SK-MEL-5 (cell line): ENCODE measurements around the gene CWC27. TPM values are rescaled to one million over a fixed set of nuclear protein-coding genes. Genes with fewer than 3 reads are reported as not detected.
"Not testable (repeated sequence)": the region's sequence is repeated elsewhere in the genome, so short reads cannot be mapped to it uniquely, and the experiment has no call there.

Experiments used
- DNase-seq: peaks from one replicate; pipeline ENCODE4 v3.0.0-alpha.2; 2016; ENCODE audit warnings: low read depth, low spot score
- in situ Hi-C: cut with HindIII; loops from 2 replicates; pipeline ENCODE4 v1.10.0; 2016; ENCODE audit warnings: low sequenced_read_pairs, high pct_unique_total_duplicates, low pct_unique_long_range_greater_than_20kb
- total RNA-seq: library from RNA; depleted of rRNA; stranded (reverse); fragments of >200 nt; shearing (Covaris generic); gene quantifications from 2 replicates; pipeline ENCODE4 v1.2.3, GENCODE V29; 2014

CWC27 gene
- total RNA-seq, 1 experiment from 2014 or later: 11.1 TPM

DNA sequence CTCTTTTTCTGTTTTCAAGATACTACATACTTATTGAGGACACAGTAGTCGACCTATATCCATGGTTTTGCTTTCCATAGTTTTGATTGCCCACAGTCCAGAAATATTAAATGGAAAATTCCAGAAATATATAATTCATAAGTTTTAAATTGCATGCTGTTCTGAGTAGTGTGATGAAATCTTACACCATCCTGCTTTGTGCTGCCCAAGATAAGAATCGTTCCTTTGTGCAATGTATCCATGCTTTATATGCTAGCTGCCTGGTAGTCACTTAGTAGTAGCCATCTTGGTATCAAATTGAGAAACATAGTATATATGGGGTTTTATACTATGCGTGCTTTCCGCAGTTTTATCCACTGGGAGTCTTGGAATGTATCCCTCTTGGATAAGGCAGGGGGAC is 59.0 kb downstream of the CWC27 start:
- in situ Hi-C loops: no loop called here
- peak; percentile 13 for DNase-seq

DNA sequence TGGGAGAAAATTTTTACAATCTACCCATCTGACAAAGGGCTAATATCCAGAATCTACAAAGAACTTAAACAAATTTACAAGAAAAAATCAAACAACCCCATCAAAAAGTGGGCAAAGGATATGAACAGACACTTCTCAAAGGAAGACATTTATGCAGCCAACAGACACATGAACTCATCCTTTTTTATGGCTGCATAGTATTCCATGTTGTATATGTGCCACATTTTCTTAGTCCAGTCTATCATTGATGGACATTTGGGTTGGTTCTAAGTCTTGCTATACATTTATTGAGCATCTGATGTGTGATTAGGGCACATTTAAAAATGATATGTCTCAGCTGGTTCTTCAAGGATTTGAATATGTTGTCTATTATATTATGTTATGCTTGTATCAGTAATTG is 61.9 kb downstream of the CWC27 start:
- in situ Hi-C loops, DNase-seq: not testable (repeated sequence)

DNA sequence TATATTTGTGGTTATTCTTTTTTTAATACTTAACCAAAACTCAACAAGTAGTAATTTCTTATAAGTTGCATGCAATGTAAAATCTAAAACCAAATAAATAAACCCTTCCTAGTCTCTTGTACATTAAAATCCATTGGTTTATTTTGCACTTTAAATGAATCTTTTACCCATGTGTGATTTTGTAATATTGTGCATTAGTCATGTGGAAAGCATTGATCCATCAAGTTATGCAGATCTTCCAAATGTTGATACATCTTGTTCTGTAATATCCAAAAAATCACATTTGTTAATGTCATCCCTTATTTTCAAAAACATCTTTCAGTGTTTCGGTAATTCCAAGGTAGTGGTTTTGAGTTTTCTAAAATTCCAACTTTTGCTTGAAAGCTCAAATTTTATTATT is 63.3 kb downstream of the CWC27 start:
- no peak for DNase-seq
- in situ Hi-C loops: no loop called here

DNA sequence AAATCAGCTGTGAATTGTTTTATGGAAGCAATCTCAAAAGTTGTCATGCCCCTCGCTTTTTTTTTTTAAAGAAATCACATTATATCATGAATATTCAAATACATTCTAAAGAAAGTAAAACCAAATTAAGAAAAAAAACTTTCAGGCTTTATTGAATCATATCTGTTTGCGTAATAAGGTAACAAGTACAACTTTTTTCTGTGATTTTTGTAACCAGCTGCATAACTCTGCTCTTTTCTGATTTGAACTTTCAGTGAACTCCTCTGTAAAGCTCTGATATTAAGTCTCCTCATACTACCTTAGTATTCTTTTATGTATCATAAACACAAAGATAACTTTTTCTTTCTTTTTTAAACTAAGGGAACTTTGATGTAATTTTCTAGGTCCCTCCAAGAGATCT is 65.3 kb downstream of the CWC27 start:
- in situ Hi-C loops: no loop called here
- no peak for DNase-seq

DNA sequence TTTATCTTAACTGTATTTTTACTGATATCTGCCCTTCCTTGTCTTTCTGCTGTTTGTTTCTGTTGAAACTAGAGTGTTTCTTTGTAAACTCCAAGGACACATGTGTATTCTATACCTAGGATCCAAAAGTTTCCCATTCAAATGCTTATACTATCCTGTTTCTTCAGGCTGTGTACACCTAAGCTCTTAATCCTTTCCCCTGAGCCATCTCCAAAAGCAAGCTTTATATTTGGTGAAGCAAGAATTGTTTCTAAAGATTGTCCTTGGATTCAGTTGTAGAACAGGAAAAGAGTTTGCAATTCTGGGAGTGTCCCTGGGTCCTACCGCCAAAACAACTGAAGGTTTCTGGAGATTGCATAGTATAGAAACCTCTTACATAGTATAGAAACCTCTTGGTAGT is 65.9 kb downstream of the CWC27 start:
- no peak for DNase-seq
- in situ Hi-C loops: no loop called here

DNA sequence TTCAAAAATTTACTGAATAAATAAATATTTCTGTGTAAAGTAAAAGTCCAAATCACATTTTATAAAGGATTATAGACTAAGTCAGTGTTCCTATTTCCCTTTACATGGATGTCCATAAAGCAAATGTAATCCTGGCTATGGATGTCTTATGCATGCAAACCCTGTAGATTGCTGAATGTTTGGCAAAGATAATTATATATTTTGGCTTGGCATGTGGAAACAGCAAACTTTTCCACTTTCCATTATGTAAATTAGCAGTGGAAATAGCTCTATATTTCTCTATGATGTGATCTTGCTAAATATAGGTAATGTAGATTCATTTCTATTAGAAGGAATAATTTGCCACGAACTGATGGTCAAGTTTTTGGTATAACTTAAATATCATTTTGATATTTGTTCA is 66.5 kb downstream of the CWC27 start:
- no peak for DNase-seq
- in situ Hi-C loops: no loop called here

DNA sequence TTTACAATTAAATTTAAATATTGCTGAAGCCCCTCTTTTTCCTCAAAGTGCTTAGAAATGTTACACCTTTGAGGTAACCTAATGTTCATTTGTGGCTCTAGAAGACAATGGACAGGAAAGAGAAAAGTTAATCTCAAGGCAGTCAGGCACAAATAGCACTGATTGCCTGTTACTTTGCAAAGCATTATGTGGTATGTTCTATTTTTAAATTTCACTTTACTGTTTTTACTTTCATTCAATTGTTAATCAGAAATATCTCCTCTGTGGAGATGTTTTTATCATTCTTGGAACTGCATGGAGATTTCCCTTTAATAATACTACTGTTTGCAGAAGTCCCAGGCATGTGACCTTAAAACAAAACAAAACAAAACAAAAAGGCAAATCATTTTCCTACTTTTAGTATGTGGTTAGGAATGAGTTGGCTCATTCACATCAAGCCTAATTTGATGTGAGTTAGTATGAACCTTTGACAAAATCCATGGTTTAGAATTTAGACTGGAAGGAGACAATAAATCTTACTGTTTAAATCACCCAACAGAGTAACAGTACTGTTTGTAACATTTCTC is 67.5 kb downstream of the CWC27 start:
- in situ Hi-C loops: no loop called here
- DNase-seq: no peak

DNA sequence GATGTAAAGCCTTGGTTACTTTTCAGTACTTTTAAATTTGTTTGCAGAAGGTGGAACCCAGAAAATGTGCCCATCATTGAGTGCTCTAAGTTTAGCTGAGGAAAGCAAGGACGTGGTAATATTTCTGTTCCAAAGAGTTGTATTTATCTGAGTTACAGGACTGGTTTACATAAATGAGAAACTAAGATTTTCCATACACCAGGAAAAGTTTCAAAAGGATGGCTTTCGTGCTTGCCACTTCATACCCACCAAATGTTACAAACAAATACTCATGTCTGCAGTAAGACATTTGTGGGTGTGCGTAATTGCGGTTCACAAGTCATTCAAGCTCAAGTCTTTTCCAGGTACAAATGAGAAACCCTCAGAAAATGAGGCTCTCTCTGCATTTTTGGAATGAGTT is 68.1 kb downstream of the CWC27 start:
- in situ Hi-C loops: no loop called here
- DNase-seq: no peak

DNA sequence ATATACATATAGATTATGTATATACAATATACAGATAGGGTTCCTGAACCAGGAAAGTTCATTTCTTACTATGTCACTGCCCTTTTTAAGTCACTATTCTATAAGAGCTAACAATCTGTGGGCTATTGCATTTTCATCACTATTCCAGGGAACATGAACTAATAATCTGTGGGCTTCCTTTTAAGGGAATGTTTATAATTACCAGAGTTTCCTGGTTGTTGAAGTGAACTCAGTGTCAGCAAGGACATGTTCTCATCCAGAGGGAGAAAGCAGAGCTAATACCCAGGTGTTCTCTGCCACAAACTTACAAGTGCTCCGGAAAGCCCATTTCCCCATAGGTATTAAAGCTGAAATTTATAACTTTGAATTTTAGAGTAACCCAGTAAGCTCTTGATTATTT is 69.6 kb downstream of the CWC27 start:
- in situ Hi-C loops: no loop called here
- no peak for DNase-seq

DNA sequence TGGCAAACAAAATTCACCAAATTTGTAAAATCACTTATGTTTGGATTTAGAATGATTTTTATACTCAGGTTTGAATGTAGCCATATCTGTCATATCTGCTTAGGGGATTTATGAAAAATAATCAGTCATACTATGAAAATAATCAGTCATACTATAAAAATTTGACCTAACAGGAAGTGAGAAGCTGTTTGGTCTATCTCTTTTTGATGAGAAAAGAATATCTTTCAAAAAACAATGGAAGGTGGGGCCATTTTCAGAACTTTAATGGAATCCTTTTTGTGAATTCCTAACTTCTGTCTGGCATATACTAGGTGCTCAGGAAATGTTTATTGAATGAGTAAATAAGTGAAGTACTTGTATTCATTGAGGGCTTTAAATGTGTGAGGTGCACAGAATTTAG is 70.1 kb downstream of the CWC27 start:
- no peak for DNase-seq
- in situ Hi-C loops: no loop called here

DNA sequence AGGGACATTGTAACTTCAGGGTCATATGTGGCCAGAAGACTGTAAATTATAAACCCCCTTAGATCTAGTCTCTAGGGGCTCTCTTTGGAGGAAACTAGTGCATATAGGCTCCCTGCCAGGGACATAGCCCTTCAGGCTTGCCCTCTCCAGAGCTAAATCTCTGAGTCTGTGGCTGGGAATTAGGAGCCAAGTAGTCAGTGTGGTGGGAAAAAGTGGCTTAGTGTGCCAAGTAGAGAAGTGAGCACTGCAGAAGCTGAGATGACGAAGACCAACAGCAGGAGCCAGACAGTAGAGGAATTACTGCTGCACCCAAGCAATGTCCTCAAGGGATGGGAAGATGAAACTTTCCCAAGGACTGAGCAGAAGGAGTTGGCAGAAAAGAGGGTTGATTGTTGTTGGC is 71.2 kb downstream of the CWC27 start:
- in situ Hi-C loops: no loop called here
- DNase-seq: no peak

DNA sequence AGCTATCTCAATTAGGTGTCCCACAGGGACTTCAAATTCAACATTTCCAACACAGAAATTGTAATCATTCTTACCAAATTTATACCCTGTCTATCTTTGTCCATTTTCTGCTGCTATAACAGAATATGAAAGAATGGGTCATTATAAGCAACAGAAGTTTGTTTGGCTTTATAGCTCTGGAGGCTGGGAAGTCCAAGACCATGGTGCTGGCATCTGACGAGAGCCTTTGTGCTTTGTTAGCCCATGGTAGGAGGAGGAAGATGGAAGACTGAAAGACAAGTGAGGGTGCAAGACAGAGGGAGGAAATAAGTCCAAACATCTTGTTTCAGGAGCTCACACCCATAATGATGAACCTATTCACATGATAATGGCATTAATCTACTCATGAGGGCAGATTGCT is 72.2 kb downstream of the CWC27 start:
- no peak for DNase-seq
- in situ Hi-C loops: no loop called here

DNA sequence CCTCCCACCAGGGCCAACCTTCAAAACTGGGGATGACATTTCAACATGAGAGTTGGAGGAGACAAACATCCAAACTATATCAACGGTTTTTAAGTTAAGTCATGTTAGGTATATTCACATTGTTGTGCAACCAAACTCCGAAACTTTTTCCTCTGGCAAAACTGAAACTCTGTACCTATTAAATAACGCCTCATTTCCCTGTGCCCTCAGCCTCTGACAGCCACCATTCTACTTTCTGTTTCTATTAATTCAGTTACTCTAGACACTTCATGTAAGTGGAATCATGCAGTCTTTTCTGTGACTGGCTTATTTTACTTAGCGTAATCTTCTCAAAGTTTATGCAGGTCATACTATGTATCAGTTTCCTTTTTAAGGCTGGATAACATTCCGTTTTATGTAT is 85.0 kb downstream of the CWC27 start:
- no peak for DNase-seq
- in situ Hi-C loops: no loop called here

DNA sequence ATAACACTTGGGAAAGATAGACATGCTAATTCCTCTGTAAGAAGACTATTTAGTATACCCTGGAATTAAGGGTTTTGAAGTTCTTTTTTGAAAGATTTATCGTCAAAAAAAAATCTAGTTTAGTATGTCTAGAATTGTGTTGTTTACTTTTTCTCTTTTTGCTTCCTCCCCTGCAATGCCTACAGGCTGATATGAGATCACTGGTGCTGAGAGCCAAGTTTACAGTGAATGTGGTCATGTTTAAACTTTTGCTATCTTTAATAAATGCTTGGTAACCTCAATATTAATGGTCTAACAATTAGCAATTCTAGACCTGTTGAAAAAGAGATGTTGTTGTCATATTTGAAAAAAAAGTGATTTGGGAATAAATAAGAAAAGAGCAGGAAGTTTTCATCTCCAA is 86.1 kb downstream of the CWC27 start:
- in situ Hi-C loops: no loop called here
- no peak for DNase-seq

DNA sequence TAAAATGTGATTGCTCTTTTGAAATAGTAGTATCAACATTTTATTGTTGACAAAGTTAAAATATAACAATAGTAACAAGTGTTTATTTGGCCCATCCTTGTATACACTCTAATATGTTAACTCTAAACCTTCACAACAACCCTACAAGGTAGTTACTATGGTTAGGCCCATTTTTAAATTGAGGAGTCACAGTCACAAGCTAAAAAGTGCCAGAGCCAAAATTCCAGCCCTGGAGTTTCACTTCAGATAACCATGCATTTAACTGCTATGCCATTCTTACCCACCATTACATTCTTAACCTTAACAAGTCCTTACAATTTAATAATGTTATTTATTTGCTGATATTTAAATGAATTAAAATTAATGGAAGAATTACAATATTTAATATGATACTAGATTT is 91.2 kb downstream of the CWC27 start:
- no peak for DNase-seq
- in situ Hi-C loops: no loop called here

DNA sequence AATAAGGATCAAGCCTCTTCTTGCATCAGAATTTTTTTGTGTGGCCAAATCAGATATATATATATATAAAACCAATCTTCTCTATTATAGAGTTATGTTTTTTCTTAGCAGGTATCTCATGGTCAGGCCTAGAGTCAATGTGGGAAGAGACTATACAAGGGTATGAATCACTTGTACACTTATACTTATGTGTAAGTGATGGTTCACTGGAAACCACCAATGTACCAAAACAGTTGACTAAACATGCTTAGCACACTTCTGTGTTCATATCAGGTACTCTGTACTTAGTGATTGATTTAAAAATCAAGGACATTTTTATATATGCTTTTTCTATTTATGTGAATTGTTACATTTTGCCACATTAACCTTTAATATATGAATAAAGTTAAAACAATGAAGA is 92.6 kb downstream of the CWC27 start:
- in situ Hi-C loops: no loop called here
- DNase-seq: no peak

DNA sequence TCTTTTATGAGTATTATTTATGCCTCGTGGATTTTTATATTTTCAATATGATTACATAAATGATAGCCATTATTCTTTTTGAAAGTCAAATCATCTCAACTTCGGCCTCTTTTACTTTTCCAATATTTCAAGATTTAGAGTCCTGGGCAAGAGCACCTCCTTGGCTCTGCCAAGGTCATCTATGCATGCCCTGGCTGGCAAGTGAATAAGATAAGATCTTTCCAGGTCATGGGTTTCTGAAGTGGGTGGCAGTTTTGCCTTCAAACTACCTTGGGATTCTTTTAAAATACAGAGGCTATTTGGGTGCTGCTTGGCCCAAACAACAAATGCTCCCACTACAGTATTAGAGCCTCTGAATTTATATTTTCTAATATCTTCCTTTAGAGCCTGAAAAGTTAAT is 95.4 kb downstream of the CWC27 start:
- in situ Hi-C loops: no loop called here
- DNase-seq: no peak

DNA sequence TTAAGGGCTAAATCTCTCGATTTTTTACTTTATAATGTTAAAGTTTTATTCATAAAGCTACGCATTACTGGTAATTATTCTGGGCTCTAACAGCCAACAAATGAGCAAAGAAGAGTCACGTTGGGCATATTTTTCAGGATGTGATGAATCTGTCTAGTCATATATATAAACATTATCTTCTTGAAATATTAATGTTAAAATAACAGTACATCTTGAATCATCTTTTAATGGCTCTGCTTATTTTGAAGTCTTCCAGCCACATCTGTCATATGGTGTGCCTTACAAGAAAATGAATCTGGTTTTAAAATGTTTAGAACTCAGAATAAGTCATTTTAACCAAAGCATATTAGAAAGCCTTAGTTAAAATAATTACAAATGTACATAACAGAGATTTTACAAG is 96.9 kb downstream of the CWC27 start:
- in situ Hi-C loops: no loop called here

DNA sequence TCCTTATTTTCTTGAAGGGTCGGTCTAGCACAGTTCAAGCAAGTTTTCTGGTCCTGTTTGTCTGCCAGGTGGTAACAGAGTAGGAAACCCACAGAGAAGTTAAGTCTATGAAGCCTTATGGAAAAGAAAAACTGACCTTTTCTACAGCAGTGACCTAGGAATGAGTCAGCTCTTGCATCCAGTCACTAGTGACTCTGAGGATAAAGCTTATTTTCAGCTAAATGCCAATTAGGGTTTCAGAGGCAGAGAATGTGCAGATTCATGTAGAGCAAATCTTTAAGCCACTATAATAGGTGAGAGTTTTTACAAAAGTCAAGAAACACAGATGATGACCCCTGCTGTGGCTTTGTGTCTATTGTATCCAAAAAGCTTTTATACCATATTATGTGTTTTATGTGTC is 100.7 kb downstream of the CWC27 start:
- in situ Hi-C loops: no loop called here
- DNase-seq: peak; percentile 43

More for the DNA sequence above, 96.9 kb downstream of the CWC27 start:
- DNase-seq: no peak

DNA sequence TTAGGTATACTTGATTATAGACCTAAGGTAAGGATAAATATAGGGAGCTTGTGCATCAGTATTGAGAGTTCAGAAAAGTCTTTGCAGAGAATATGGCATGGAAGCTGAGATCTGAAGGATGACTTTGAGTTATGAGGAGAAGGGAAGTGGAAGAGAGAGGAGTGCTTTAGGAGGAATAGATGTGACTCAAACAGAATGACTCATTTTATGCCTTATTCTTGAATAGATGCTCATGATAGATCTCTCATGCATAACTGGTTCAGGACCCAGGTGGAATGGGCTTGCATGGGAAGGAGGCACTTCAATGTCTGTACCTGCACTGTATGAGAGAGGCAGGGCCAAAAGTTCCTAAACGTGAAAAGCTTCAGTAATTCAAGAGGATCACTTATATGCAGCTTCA is 103.3 kb downstream of the CWC27 start:
- no peak for DNase-seq
- in situ Hi-C loops: no loop called here
